Ishikawa (cell line): ENCODE results near the gene PGF.

Experiments
- CEBPB ChIP-seq: IDR thresholded peaks from 2 replicates; pipeline ENCODE4 v1.6.1; 2012
- CREB1 ChIP-seq: IDR thresholded peaks from 2 replicates; pipeline ENCODE4 v1.6.1; 2012; ENCODE audit warnings: low read depth
- EGR1 ChIP-seq: IDR thresholded peaks from 2 replicates; pipeline ENCODE4 v1.6.1; 2012
- EP300 ChIP-seq: IDR thresholded peaks from 2 replicates; pipeline ENCODE4 v1.6.1; 2012; ENCODE audit warnings: borderline replicate concordance
- FOXM1 ChIP-seq: IDR thresholded peaks from 2 replicates; pipeline ENCODE4 v1.6.1; 2012; ENCODE audit warnings: low read depth, borderline replicate concordance
- NFIC ChIP-seq: IDR thresholded peaks from 2 replicates; pipeline ENCODE4 v1.6.1; 2012
- RAD21 ChIP-seq: IDR thresholded peaks from 2 replicates; pipeline ENCODE4 v1.6.1; 2012; ENCODE audit warnings: low read depth
- REST ChIP-seq: IDR thresholded peaks from 2 replicates; pipeline ENCODE4 v1.6.1; 2012; ENCODE audit warnings: low read depth, mild to moderate bottlenecking
- TAF1 ChIP-seq: IDR thresholded peaks from 2 replicates; pipeline ENCODE4 v1.6.1; 2012; ENCODE audit warnings: low read depth, mild to moderate bottlenecking
- TCF12 ChIP-seq: IDR thresholded peaks from 2 replicates; pipeline ENCODE4 v1.6.1; 2012; ENCODE audit warnings: low read depth
- TEAD4 ChIP-seq: IDR thresholded peaks from 2 replicates; pipeline ENCODE4 v1.6.1; 2012
- YY1 ChIP-seq: IDR thresholded peaks from 2 replicates; pipeline ENCODE4 v1.6.1; 2012; ENCODE audit warnings: low read depth
- ZBTB7A ChIP-seq: IDR thresholded peaks from 2 replicates; pipeline ENCODE4 v1.6.1; 2012; ENCODE audit warnings: low read depth
- TF ChIP-seq, protein P1 (sequence below): IDR thresholded peaks from 2 replicates; pipeline ENCODE4 v1.6.1; 2012
- TF ChIP-seq, protein P2 (sequence below): IDR thresholded peaks from 2 replicates; pipeline ENCODE4 v1.6.1; 2012

Gene PGF

GRCh38 chr14:75001261-75001660 lies 45.9 kb upstream of the PGF start:
- TF ChIP-seq CEBPB = no peak
- TF ChIP-seq CREB1 = no peak
- TF ChIP-seq RAD21 = no peak
- TF ChIP-seq EP300 = no peak
- TF ChIP-seq TAF1 = no peak
- no peak for TF ChIP-seq REST

DNA sequence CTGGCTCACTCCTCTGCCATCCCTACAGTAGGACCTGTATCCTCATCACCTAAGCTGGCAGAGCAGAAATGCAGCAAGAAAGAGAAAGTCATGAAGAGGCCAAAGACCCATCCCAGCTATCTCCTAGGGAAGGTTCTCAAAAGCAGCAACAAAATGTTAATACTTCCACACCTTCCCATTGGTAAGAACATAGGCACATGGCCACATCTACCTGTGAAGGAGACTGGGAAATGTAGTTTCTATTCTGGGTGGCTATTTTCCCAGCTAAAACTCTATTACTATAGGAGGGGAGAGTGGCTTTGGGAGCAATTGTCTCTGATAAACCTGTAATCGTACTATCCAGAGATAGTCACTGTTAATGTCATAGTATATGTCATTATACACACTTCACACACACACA lies 33.6 kb upstream of the PGF start:
- TF ChIP-seq, protein P1, sequence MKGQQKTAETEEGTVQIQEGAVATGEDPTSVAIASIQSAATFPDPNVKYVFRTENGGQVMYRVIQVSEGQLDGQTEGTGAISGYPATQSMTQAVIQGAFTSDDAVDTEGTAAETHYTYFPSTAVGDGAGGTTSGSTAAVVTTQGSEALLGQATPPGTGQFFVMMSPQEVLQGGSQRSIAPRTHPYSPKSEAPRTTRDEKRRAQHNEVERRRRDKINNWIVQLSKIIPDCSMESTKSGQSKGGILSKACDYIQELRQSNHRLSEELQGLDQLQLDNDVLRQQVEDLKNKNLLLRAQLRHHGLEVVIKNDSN = peak; percentile 87
- TF ChIP-seq EP300 = no peak

- TF ChIP-seq, protein P1 = peak; percentile 19; the same call in 1 of the 2 replicates
- TF ChIP-seq EP300 = peak; percentile 79
- TF ChIP-seq RAD21 = no peak
- TF ChIP-seq TEAD4 = peak; percentile 71; the same call in 1 of the 2 replicates
- peak; percentile 88 for TF ChIP-seq TCF12
- no peak for TF ChIP-seq EGR1
Observed at GRCh38 chr14:74988131-74988530, 32.7 kb upstream of the PGF start.

DNA sequence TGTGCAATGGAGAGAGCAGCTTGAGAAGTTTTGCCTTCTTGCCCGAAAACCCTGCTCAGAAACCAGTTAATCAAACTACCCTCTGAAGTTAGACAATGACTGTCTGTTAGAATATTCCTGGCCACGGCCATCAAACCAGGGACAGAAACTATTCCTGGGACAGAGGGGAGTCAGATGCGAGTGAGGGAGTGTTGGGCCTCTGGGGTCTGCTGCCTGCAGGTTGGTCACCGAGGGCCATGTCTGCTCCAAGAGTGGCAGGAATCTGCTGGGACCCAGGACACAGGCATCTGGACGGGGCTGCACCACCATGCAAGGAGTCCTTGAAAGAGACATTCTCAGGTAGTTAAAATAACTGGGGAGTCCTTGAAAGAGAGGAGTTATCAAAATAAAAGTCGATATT lies 30.4 kb upstream of the PGF start:
- TF ChIP-seq NFIC (no peak), YY1 (no peak), TAF1 (no peak), REST (no peak), RAD21 (no peak), ZBTB7A (no peak), TCF12 (no peak), EGR1 (no peak), CREB1 (no peak), EP300 (no peak), TEAD4 (no peak)
- TF ChIP-seq, protein P2, sequence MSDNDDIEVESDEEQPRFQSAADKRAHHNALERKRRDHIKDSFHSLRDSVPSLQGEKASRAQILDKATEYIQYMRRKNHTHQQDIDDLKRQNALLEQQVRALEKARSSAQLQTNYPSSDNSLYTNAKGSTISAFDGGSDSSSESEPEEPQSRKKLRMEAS = no peak

- TF ChIP-seq, protein P2 = no peak
- TF ChIP-seq CEBPB = no peak
- no peak for TF ChIP-seq EGR1
- no peak for TF ChIP-seq RAD21
- no peak for TF ChIP-seq TAF1
- TF ChIP-seq ZBTB7A = no peak
- no peak for TF ChIP-seq YY1
- TF ChIP-seq CREB1 = no peak
- TF ChIP-seq TEAD4 = no peak
- TF ChIP-seq TCF12 = no peak
- no peak for TF ChIP-seq EP300
- no peak for TF ChIP-seq NFIC
- TF ChIP-seq REST = no peak
- no peak for TF ChIP-seq FOXM1
- TF ChIP-seq, protein P1 = no peak
Observed at GRCh38 chr14:74985028-74985310, 29.6 kb upstream of the PGF start.
